ENCODE measurements around the gene THAP2. TPM values are rescaled to one million over a fixed set of nuclear protein-coding genes. Genes with fewer than 3 reads are reported as not detected.
A peak's percentile ranks its signal among the peaks of the same experiment; 100 is the strongest.

Gene THAP2
- total and polyA plus RNA-seq, 2 donors (not counting 3 experiments of a cell fraction or from before 2014, with no cell fraction given) = 1.4 to 4.4 TPM

DNA sequence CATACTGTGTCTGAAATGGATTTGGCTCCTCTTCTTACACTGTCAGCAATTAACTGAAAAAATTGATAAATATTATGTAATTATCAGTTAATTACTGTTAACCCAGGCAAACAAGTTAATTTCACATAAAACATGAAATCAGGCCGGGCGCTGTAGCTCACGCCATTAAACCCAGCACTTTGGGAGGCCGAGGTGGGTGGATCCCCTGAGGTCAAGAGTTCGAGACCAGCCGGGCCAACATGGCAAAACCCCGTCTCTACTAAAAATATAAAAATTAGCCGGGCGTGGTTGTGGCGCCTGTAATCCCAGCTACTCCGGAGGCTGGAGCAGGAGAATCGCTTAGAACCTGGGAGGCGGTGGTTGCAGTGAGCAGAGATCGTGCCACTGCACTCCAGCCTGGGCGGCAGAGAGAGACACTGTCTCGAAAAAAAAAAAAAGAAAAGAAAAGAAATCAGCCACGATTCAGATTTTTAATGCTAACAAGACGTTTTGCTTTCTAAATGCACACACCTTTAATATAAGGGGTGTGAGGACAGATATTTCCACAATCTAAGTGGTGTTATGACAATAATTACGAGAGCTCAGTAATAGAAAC lies 21.3 kb downstream of the THAP2 start:
- Histone ChIP-seq H3K27me3 (ENCODE audit: control insufficient read depth in 2 of 2, insufficient read depth in 2 of 2, low read length in 2 of 2) (no peaks in the 10 kb centered on the region), H3K9me3 (replicated peaks; ENCODE audit: control insufficient read depth, insufficient read depth, low read length) (no peaks in the 10 kb centered on the region), H2AFZ (ENCODE audit: low read depth, low read length) (peak overlapping the region; percentile 93), H3K9me1 (replicated peaks; ENCODE audit: control insufficient read depth, extremely low read depth, insufficient read depth, low read length) (no peaks in the 10 kb centered on the region), H3K9ac (replicated peaks; ENCODE audit: extremely low read depth, insufficient read depth, low read length) (peak overlapping the region; percentile 39), H3K27ac (ENCODE audit: insufficient read depth, low read depth, low read length) (no peak overlapping the region), H4K20me1 (replicated peaks; ENCODE audit: control insufficient read depth, extremely low read depth, insufficient read depth, low read length) (no peaks in the 10 kb centered on the region), H3K79me2 (ENCODE audit: control insufficient read depth, insufficient read depth, low read length) (no peaks in the 10 kb centered on the region), H3K4me3 (replicated peaks in 1 of 3; ENCODE audit: insufficient read depth in 1 of 3, low read depth in 1 of 3, low read length in 3 of 3) (peak overlapping the region; percentile 76 to 98 (median 91)), H3K36me3 (ENCODE audit: control insufficient read depth in 2 of 2, extremely low read depth in 1 of 2, insufficient read depth in 2 of 2, low read length in 2 of 2) (no peaks in the 10 kb centered on the region), H3K4me1 (ENCODE audit: control insufficient read depth, extremely low read depth, insufficient read depth, low read length) (peaks cover 4% of the 10 kb centered on the region), H3K4me2 (ENCODE audit: insufficient read depth, low read length) (peak overlapping the region; percentile 98)
- no peak for FAIRE-seq
- no peak for DNase-seq (ENCODE audit: low read depth, low spot score)
- BruUV-seq (replicated peaks) = no TSS peak
- intact Hi-C loops (cut with micrococcal nuclease) (no loop called here), dilution Hi-C loops (cut with MboI; ENCODE audit: extremely low pct_ligation_motif_present, low sequenced_read_pairs) (no loop called here)
- no peak for TF ChIP-seq GATA2 (IDR thresholded peaks at IDR 0.05; ENCODE audit: insufficient read depth, insufficient read length, low read depth, low read length)
- TF ChIP-seq POLR2AphosphoS5 (IDR thresholded peaks at IDR 0.05; ENCODE audit: insufficient read depth, low read depth, low read length) = no peak
- no peak for TF ChIP-seq EZH2 (IDR thresholded peaks at IDR 0.05; ENCODE audit: borderline replicate concordance, low read depth, low read length, severe bottlenecking)
- no peak for TF ChIP-seq FOS (IDR thresholded peaks at IDR 0.05; ENCODE audit: borderline replicate concordance, insufficient read depth, low read length)
- no peak for TF ChIP-seq JUN (IDR thresholded peaks at IDR 0.05; ENCODE audit: borderline replicate concordance, insufficient read depth, insufficient read length, low read depth)
- no peak for TF ChIP-seq CTCF (IDR thresholded peaks at IDR 0.05; ENCODE audit: extremely low read depth in 1 of 2, insufficient read depth in 1 of 2, low read depth in 1 of 2, low read length in 2 of 2)
- TF ChIP-seq POLR2A (IDR thresholded peaks at IDR 0.05; ENCODE audit: low read depth, low read length) = no peak
- TF ChIP-seq MAX (IDR thresholded peaks at IDR 0.05; ENCODE audit: insufficient read depth, insufficient read length) = no peak
- TF ChIP-seq MYC (IDR thresholded peaks at IDR 0.05; ENCODE audit: low read depth, low read length) = no peak
- ChIA-PET POLR2A (interaction anchor here (0.7 to 2.4 kb wide), 2 partner anchors 22 to 72 kb away, joined by 4 to 18 read pairs; partner anchors contain the start of genes THAP2 and ZFC3H1), CTCF (interaction anchor here (0.7 to 4.6 kb wide), 7 partner anchors 16 to 293 kb away, joined by 3 to 59 read pairs (median 9); partner anchors contain the start of genes THAP2 and ZFC3H1)

Measured in endothelial cell of umbilical vein (primary cell).